ENCODE data around the gene CDK14.
A peak's percentile ranks its signal among the peaks of the same experiment; 100 is the strongest.

Gene CDK14

DNA sequence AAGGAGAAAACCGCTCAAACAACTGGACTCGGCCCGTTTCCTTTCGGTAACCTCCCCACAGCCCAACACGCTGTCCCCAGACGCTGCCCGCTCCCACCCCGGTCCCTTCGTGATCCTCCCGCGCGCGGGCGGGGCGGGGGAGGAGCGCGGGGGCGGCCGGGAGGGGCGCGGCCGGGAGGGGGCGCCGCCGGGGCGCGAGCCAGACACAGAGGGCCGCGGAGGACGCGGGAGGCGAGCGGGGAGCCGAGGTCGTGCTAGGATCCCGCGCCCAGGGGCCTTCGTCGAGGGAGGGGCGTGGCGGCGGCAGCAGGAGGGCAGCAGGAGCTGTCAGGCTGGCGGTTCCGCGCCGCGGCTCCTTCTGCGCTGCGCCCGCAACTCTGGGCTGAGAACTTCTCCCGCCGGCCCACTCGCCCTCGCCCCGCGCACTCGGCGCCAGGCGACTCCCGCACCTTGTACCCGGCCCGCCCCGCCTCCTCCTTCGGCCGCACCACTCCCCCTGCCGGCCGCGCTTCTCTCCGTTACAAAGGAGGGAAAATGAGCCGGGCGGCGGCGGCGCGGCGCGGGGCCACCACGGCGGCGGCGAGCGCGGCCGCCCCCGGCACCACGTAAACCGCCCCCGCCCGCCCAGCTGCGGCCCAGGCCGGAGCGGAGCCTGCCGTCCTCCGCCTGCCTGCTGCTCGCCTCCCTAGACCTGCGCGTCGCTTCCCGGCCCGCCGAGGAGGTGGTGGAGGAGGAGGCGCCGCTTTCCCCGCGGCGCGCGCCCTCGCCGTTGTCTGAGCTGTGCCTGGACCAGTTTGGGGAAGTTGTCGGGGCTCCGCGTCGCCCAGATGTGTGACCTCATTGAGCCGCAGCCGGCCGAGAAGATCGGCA, at the start of gene CDK14:
Gene CDK14, plus strand, starts transcription at position 521 of the 870 bp plus-strand sequence. Its CDS starts 307 bp downstream, at position 828.
- peaks cover 2% of the 10 kb centered on the region for H3K27me3 ChIP-seq (replicated peaks; ENCODE audit: control insufficient read depth, insufficient read depth, low read length)
- H3K36me3 ChIP-seq (ENCODE audit: control insufficient read depth, insufficient read depth, low read length) = no peaks in the 10 kb centered on the region
- peak within 1 kb of the TSS; percentile 68 for H3K4me3 ChIP-seq (replicated peaks; ENCODE audit: low read depth, low read length)
- peak; percentile 32 for TF ChIP-seq CTCF (IDR thresholded peaks at IDR 0.05; ENCODE audit: insufficient read depth, low read length, poor library complexity, severe bottlenecking)
- DNase-seq (ENCODE audit: extremely low read depth, insufficient read length) = peak; percentile 85

GRCh38 chr7:90551036-90551435, 45.1 kb upstream of the CDK14 start:
- TF ChIP-seq CTCF (IDR thresholded peaks at IDR 0.05; ENCODE audit: insufficient read depth, low read length, poor library complexity, severe bottlenecking) = no peak
- no peak for DNase-seq (ENCODE audit: extremely low read depth, insufficient read length)
- no peaks in the 10 kb centered on the region for H3K27me3 ChIP-seq (replicated peaks; ENCODE audit: control insufficient read depth, insufficient read depth, low read length)
- H3K4me3 ChIP-seq (replicated peaks; ENCODE audit: low read depth, low read length) = no peak overlapping the region
- H3K36me3 ChIP-seq (ENCODE audit: control insufficient read depth, insufficient read depth, low read length) = no peaks in the 10 kb centered on the region

DNA sequence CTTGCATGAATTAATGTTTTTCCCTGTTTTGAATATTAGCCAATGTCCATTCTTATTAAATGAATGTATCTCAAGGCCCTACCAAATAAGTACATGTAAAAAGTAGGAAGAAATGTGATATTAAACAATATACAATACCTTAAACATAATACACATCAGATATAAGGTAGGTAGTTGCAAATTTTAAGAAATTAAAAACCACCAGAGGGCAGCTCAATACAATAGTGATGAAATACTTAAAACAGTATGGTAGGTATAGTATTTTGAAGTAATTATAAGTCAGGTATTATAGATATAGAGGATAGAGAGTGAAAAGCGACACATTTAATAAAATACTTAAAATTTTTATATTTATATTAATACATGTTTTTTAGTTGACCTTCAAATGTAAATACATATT, 43.6 kb upstream of the CDK14 start:
- TF ChIP-seq CTCF (IDR thresholded peaks at IDR 0.05; ENCODE audit: insufficient read depth, low read length, poor library complexity, severe bottlenecking) = peak; percentile 10
- Histone ChIP-seq H3K27me3 (replicated peaks; ENCODE audit: control insufficient read depth, insufficient read depth, low read length) (no peaks in the 10 kb centered on the region), H3K36me3 (ENCODE audit: control insufficient read depth, insufficient read depth, low read length) (no peaks in the 10 kb centered on the region), H3K4me3 (replicated peaks; ENCODE audit: low read depth, low read length) (no peak overlapping the region)
- no peak for DNase-seq (ENCODE audit: extremely low read depth, insufficient read length)

GRCh38 chr7:90560730-90561129, 35.4 kb upstream of the CDK14 start:
- DNase-seq (ENCODE audit: extremely low read depth, insufficient read length) = no peak
- H3K4me3 ChIP-seq (replicated peaks; ENCODE audit: low read depth, low read length) = no peak overlapping the region
- no peak for TF ChIP-seq CTCF (IDR thresholded peaks at IDR 0.05; ENCODE audit: insufficient read depth, low read length, poor library complexity, severe bottlenecking)

GRCh38 chr7:90563286-90563685, 32.8 kb upstream of the CDK14 start:
- DNase-seq (ENCODE audit: extremely low read depth, insufficient read length) = no peak
- Histone ChIP-seq H3K4me3 (replicated peaks; ENCODE audit: low read depth, low read length) (no peak overlapping the region), H3K27me3 (replicated peaks; ENCODE audit: control insufficient read depth, insufficient read depth, low read length) (no peaks in the 10 kb centered on the region), H3K36me3 (ENCODE audit: control insufficient read depth, insufficient read depth, low read length) (no peaks in the 10 kb centered on the region)
- TF ChIP-seq CTCF (IDR thresholded peaks at IDR 0.05; ENCODE audit: insufficient read depth, low read length, poor library complexity, severe bottlenecking) = no peak

More at GRCh38 chr7:90560730-90561129, 35.4 kb upstream of the CDK14 start:
- Histone ChIP-seq H3K27me3 (replicated peaks; ENCODE audit: control insufficient read depth, insufficient read depth, low read length) (no peaks in the 10 kb centered on the region), H3K36me3 (ENCODE audit: control insufficient read depth, insufficient read depth, low read length) (no peaks in the 10 kb centered on the region)
